ENCODE data around the gene CARS1.

Gene CARS1

DNA sequence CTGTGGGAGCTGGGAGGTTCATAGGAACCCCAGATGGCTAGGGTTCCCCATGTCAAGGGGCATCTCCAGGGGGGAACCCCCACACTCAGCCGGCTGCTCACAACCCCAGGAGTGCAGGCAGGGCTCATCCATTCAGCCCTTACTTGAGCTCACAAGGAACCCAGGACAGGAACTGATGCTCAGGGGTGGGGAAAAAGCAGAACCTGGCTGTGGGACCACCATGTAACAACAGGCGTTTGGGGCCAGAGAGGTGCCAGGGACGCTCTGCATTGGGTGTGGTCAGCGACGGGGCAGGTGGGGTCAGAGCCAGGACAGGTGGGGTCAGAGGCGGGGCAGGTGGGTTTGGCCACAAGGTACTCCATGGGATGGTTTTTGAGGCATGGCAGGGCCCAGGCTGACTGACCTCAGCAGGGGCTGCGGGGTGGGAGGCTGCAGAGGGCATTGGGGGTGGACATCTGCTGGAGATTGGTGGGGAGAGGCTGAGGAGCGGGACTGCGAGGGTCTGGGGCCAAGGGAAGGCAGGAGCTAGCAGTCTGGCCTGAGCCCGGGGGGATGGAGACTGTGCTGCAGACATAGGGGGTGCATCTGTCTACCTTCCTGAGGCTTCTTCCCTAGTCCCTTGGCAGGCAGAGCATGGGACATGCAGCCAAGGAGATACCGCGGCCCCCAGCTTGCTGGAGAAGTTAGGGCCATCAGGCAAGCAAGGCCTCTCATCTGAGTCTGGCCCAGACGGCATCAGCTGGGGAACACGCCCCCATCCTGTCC is 34.0 kb upstream of the CARS1 start:
- Histone ChIP-seq H3K4me3 (ENCODE audit: low read depth in 1 of 2, low read length in 1 of 2) (no peak overlapping the region), H3K27ac (no peak overlapping the region), H3K36me3 (peaks cover 58% of the 10 kb centered on the region), H3K9me3 (no peaks in the 10 kb centered on the region), H3K27me3 (no peaks in the 10 kb centered on the region), H3K4me1 (ENCODE audit: control insufficient read depth in 1 of 2, insufficient read depth in 1 of 2, low read depth in 1 of 2, low read length in 1 of 2) (peaks cover 0 to 3% of the 10 kb centered on the region in 2 experiments)
- TF ChIP-seq, protein P1, sequence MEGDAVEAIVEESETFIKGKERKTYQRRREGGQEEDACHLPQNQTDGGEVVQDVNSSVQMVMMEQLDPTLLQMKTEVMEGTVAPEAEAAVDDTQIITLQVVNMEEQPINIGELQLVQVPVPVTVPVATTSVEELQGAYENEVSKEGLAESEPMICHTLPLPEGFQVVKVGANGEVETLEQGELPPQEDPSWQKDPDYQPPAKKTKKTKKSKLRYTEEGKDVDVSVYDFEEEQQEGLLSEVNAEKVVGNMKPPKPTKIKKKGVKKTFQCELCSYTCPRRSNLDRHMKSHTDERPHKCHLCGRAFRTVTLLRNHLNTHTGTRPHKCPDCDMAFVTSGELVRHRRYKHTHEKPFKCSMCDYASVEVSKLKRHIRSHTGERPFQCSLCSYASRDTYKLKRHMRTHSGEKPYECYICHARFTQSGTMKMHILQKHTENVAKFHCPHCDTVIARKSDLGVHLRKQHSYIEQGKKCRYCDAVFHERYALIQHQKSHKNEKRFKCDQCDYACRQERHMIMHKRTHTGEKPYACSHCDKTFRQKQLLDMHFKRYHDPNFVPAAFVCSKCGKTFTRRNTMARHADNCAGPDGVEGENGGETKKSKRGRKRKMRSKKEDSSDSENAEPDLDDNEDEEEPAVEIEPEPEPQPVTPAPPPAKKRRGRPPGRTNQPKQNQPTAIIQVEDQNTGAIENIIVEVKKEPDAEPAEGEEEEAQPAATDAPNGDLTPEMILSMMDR (IDR thresholded peaks at IDR 0.05) = no peak

DNA sequence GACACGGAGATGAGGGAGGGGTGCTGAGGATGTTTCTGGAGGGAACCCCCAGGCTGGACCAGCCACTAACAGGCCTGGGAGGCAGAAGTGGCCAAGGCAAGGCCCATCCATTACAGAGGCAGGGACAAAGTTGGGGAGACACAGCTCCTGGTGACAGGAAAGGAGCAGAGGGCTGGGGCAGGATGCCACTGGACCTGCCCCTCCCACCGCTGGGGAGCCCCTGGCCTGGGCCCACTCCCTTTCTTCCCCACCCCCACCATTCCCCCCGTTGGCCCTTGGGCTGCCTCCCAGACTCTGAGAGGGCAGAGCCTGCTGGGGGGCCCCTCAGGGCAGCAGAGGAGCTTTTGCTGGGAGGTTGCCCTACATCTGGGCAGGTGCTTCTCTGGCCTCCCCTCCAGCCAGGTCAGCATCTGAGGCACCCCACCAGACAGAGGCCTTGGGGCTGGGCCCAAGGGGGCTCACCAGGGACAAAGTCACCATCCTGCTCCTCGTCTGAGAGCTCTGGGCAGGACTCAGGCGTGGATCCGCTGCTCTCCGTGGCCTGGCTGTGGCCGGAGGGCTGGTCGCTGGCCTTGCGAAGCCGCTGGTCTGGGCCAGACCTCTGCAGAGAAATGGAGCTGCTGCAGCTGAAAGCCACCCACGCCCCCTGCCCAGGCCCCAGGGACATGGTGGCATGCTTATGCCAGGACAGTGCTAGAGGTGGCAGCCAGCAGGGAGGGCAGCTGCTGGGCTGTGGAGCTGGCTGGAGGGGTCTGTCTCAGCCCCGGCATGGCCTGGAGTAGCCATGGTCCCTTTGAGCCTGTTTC is 33.1 kb upstream of the CARS1 start:
- Histone ChIP-seq H3K27me3 (peaks cover 5% of the 10 kb centered on the region), H3K4me1 (ENCODE audit: control insufficient read depth in 1 of 2, insufficient read depth in 1 of 2, low read depth in 1 of 2, low read length in 1 of 2) (peaks cover 0 to 3% of the 10 kb centered on the region in 2 experiments), H3K27ac (no peak overlapping the region), H3K36me3 (peaks cover 58% of the 10 kb centered on the region), H3K9me3 (no peaks in the 10 kb centered on the region), H3K4me3 (ENCODE audit: low read depth in 1 of 2, low read length in 1 of 2) (no peak overlapping the region)
- TF ChIP-seq, protein P1 (IDR thresholded peaks at IDR 0.05) = no peak

DNA sequence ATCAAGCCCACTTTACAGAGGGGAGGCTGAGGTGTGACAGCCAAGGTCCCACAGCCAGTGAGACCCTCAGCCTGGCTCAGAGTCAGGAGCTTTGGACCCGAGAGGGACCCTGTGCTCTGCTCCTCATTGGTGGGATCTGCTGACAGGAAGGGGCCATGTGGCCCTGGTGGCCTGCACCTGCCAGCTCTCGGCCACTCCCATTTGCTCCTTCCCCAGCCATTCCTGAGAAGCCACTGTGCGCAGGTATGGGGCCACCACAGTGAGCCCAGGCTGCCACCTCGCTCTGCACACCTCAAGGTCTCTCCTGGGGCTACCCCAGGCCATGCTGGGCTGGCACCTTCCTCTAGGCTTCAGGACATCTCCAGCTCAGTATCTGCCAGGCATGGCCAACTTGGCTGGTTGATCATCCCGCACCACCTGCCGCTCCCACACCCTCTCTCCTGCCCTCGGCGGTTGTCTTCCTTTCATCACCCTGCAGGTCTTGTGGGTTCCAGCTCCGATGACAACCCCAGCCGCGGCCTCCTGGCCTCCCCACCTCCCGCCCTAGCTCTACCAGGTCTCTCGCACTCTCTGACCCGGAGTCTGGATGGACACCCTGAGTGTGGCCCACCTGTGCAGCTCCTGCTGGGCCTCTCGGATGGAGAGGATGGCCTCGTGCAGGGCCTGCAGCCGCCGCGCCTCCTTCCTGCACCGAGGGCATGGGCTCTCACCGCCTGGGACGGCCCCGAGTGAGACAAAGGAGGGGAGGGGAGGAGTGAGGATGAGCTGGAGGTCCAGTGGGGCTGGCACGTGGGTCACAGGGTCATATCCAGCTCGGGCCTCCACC is 32.2 kb upstream of the CARS1 start:
- Histone ChIP-seq H3K27ac (no peak overlapping the region), H3K4me3 (ENCODE audit: low read depth in 1 of 2, low read length in 1 of 2) (no peak overlapping the region), H3K36me3 (peaks cover 56% of the 10 kb centered on the region), H3K9me3 (no peaks in the 10 kb centered on the region), H3K4me1 (ENCODE audit: control insufficient read depth in 1 of 2, insufficient read depth in 1 of 2, low read depth in 1 of 2, low read length in 1 of 2) (peaks cover 0 to 3% of the 10 kb centered on the region in 2 experiments), H3K27me3 (peaks cover 9% of the 10 kb centered on the region)
- TF ChIP-seq, protein P1 (IDR thresholded peaks at IDR 0.05) = no peak

DNA sequence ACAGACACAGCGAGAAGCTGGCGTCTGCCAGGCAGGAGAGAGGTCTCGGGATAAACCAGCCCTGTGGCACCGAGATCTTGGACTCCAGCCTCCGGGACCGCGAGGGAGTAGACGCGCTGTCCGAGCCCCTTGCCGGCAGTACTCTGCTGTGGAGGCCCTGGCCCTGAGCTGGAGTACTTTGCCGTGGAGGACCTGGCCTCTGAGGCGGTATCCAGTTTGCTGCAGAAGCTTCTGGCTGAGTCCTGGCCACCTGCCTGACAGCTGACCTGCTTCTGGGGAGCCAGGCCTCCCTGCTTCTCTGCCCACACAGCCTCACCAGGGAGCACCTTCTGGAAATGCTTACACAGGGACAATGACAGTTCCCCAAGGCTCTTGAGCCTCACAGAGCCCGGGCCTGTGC is 31.6 kb upstream of the CARS1 start:
- peaks cover 9% of the 10 kb centered on the region for H3K27me3 ChIP-seq
- H3K27ac ChIP-seq = no peak overlapping the region
- no peaks in the 10 kb centered on the region for H3K9me3 ChIP-seq
- no peak overlapping the region for H3K4me3 ChIP-seq (ENCODE audit: low read depth in 1 of 2, low read length in 1 of 2)
- TF ChIP-seq, protein P1 (IDR thresholded peaks at IDR 0.05) = no peak
- peaks cover 0 to 3% of the 10 kb centered on the region in 2 experiments for H3K4me1 ChIP-seq (ENCODE audit: control insufficient read depth in 1 of 2, insufficient read depth in 1 of 2, low read depth in 1 of 2, low read length in 1 of 2)
- H3K36me3 ChIP-seq = peaks cover 49% of the 10 kb centered on the region
